Activated T-helper 1 cell treated with anti-CD3 and anti-CD28 coated beads, Interleukin-2, amount 50 U/mL, for 16 hours (primary cell): ENCODE data around the gene KLKB1.
"Not testable (repeated sequence)": the region's sequence is repeated elsewhere in the genome, so short reads cannot be mapped to it uniquely, and the experiment has no call there.

Experiments used
- DNase-seq, 2 donors: peaks; one replicate each; pipeline ENCODE4 v3.0.0-alpha.2; 2020; ENCODE audit warnings: low read depth in 1 of 2, low spot score in 1 of 2

KLKB1 gene

GRCh38 chr4:186226521-186227189, 652 bp upstream of the KLKB1 start:
- DNase-seq = no peak

GRCh38 chr4:186227744-186228513, 622 bp downstream of the KLKB1 start:
- DNase-seq = no peak

GRCh38 chr4:186228514-186228894, 1.2 kb downstream of the KLKB1 start:
- no peak for DNase-seq

- no peak for DNase-seq
Observed at GRCh38 chr4:186234367-186234766, 7.1 kb downstream of the KLKB1 start.

- no peak for DNase-seq
Observed at GRCh38 chr4:186236126-186236525, 8.8 kb downstream of the KLKB1 start.

GRCh38 chr4:186240452-186240847, 13.1 kb downstream of the KLKB1 start:
- DNase-seq = no peak

GRCh38 chr4:186240848-186241491, 13.7 kb downstream of the KLKB1 start:
- no peak for DNase-seq

GRCh38 chr4:186241616-186242015, 14.3 kb downstream of the KLKB1 start:
- no peak for DNase-seq

- not testable (repeated sequence) for DNase-seq
Observed at GRCh38 chr4:186242031-186242430, 14.7 kb downstream of the KLKB1 start.

- DNase-seq = no peak
Observed at GRCh38 chr4:186243331-186243730, 16.0 kb downstream of the KLKB1 start.

- DNase-seq = no peak
Observed at GRCh38 chr4:186244835-186245234, 17.5 kb downstream of the KLKB1 start.

GRCh38 chr4:186247062-186247752, 19.9 kb downstream of the KLKB1 start:
- not testable (repeated sequence) for DNase-seq

GRCh38 chr4:186248643-186249042, 21.3 kb downstream of the KLKB1 start:
- DNase-seq = no peak

- DNase-seq = no peak
Observed at GRCh38 chr4:186249785-186250754, 22.8 kb downstream of the KLKB1 start.

- DNase-seq = no peak
Observed at GRCh38 chr4:186250760-186251159, 23.5 kb downstream of the KLKB1 start.

GRCh38 chr4:186255122-186255521, 27.8 kb downstream of the KLKB1 start:
- no peak for DNase-seq

- DNase-seq = no peak
Observed at GRCh38 chr4:186258216-186258811, 31.0 kb downstream of the KLKB1 start.

- no peak for DNase-seq
Observed at GRCh38 chr4:186260117-186260503, 32.8 kb downstream of the KLKB1 start.

- DNase-seq = no peak
Observed at GRCh38 chr4:186260504-186261448, 33.5 kb downstream of the KLKB1 start.
